H1 (cell line): Measurements from ENCODE around the gene DDA1. TPM values are rescaled to one million over a fixed set of nuclear protein-coding genes. Genes with fewer than 3 reads are reported as not detected.

Source experiments
- HDAC6 ChIP-seq: IDR thresholded peaks from one replicate; pipeline ENCODE4 v1.7.1; 2012; ENCODE audit warnings: low read depth, mild to moderate bottlenecking, inconsistent platforms, low read length, moderate library complexity
- TEAD4 ChIP-seq: IDR thresholded peaks from 2 replicates; pipeline ENCODE4 v1.6.1; 2012; ENCODE audit warnings: low read depth, low read length, inconsistent platforms, mixed read lengths
- polyA plus RNA-seq, 7 experiments: library from polyadenylated mRNA; depleted of rRNA in 3 of 7; stranded (reverse) in 5 of 7; unstranded in 2 of 7; fragments of >200 nt in 5 of 7; fragments of 200-250 nt in 2 of 7; gene quantifications; 1 replicate in 5 of 7; 2 replicates in 1 of 7; 4 replicates in 1 of 7; pipeline versions ENCODE4 v1.2.1 to v1.2.3, GENCODE V29; 2011 to 2013; ENCODE audit warnings: missing spikeins in 2 of 7, mixed read lengths in 2 of 7
- total RNA-seq: library from RNA; stranded (reverse); fragmentation: NEBNext Ultra II Directional; extraction: Animal tissue kit (Norgen Biotek cat#: 25700); gene quantifications from 2 replicates; pipeline ENCODE4 v1.2.1, GENCODE V29; 2021

DDA1 gene
- total and polyA plus RNA-seq, 2 of the 8 experiments (the other 6 are each of a cell fraction or from before 2014, with no cell fraction given): 29.2 to 34.5 TPM

DNA sequence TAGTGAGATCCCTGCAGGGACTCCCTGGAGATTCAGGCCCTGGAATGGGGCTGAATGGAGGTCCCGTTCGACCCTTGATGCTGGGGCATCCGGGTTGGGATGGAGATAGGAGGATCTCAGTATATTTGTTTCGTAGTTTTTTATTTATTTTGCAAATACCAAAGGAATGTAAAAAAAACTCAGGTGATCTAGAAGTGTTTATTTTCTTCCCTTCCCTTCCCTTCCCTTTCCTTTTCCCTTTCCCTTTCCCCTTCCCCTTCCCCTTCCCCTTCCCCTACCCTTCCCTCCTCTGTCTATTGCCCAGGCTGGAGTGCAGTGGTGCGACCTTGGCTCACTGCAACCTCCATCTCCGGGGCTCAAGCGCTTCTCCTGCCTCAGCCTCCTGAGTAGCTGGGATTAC lies 32.5 kb downstream of the DDA1 start (continued):
- TF ChIP-seq HDAC6: no peak
- no peak for TF ChIP-seq TEAD4
